B cell (primary cell): Measurements from ENCODE around the gene TET1. TPM values are rescaled to one million over a fixed set of nuclear protein-coding genes. Genes with fewer than 3 reads are reported as not detected.

Experiments
- ATAC-seq: fragments of 200-7000 bp; cut with Tn5 transposase; one replicate; pipeline ENCODE4 v1.10.0; 2021; ENCODE audit warnings: low read depth, mild to moderate bottlenecking, moderate number of reproducible peaks, moderate library complexity
- CTCF ChIA-PET: fragments of 350-600 bp; sonication (Branson Sonifier 250); formaldehyde crosslinking; loops from one replicate; lab custom pipeline; 2021; ENCODE audit warnings: antibody characterized with exemption, inconsistent platforms; lab: Charles Lee
- POLR2A ChIA-PET: fragments of 350-600 bp; sonication (Branson Sonifier 250); formaldehyde crosslinking; loops from one replicate; lab custom pipeline; 2021; ENCODE audit warnings: antibody characterized with exemption; lab: Charles Lee
- DNase-seq: peaks from one replicate; pipeline ENCODE4 v3.0.0; 2013
- H2AFZ ChIP-seq: 2 replicates; pipeline ENCODE4 v1.6.1; 2012; ENCODE audit warnings: mild to moderate bottlenecking, low read depth, low read length; ENCODE audit not compliant: insufficient read depth, poor library complexity, severe bottlenecking
- H3K27ac ChIP-seq, 2 donors: 1 replicate in 1 of 2; 2 replicates in 1 of 2; pipeline ENCODE4 v1.5.1; 2012 to 2013; ENCODE audit warnings: low read length in 2 of 2, mild to moderate bottlenecking in 2 of 2, moderate library complexity in 1 of 2
- H3K27me3 ChIP-seq, 4 experiments: fragments of 200-600 bp in 1 of 4; sonication (generic) in 1 of 4; replicated peaks in 1 of 4; 1 replicate in 2 of 4; 2 replicates in 2 of 4; pipeline versions ENCODE4 v1.6.1 to v1.7.0; 2013 to 2016; ENCODE audit warnings: low read length in 3 of 4, mild to moderate bottlenecking in 2 of 4, mixed read lengths in 1 of 4, moderate library complexity in 1 of 4; ENCODE audit not compliant: insufficient read depth in 4 of 4, control insufficient read depth in 3 of 4; ENCODE audit errors: control extremely low read depth in 1 of 4
- H3K36me3 ChIP-seq, 2 experiments: replicated peaks in 1 of 2; 1 replicate in 1 of 2; 2 replicates in 1 of 2; pipeline versions ENCODE4 v1.6.1 to v1.7.1; 2013; ENCODE audit warnings: low read length in 1 of 2; ENCODE audit not compliant: insufficient read depth in 2 of 2, control insufficient read depth in 1 of 2; ENCODE audit errors: control extremely low read depth in 1 of 2, extremely low read depth in 1 of 2
- H3K4me1 ChIP-seq, 2 donors: fragments of 200-600 bp in 1 of 2; sonication (generic) in 1 of 2; 1 replicate in 1 of 2; 2 replicates in 1 of 2; pipeline versions ENCODE4 v1.5.1 to v1.6.1; 2013 to 2017; ENCODE audit warnings: low read length in 2 of 2; ENCODE audit not compliant: control insufficient read depth in 2 of 2, insufficient read depth in 2 of 2
- H3K4me2 ChIP-seq: replicated peaks from 2 replicates; pipeline ENCODE3; 2012; ENCODE audit warnings: mild to moderate bottlenecking, low read depth, low read length; ENCODE audit not compliant: poor library complexity, severe bottlenecking
- H3K4me3 ChIP-seq, 5 experiments: fragments of 200-600 bp in 1 of 5; sonication (generic) in 1 of 5; 1 replicate in 3 of 5; 2 replicates in 2 of 5; pipeline versions ENCODE4 v1.5.1 to v1.7.0; 2011 to 2016; ENCODE audit warnings: low read length in 4 of 5, mild to moderate bottlenecking in 4 of 5, low read depth in 2 of 5, control low read depth in 1 of 5, moderate library complexity in 1 of 5; ENCODE audit not compliant: insufficient read depth in 1 of 5; ENCODE audit errors: control extremely low read depth in 1 of 5, extremely low read depth in 1 of 5
- H3K79me2 ChIP-seq: fragments of 200-600 bp; sonication (generic); one replicate; pipeline ENCODE4 v1.6.0; 2016; ENCODE audit warnings: low read length; ENCODE audit not compliant: control insufficient read depth, insufficient read depth
- H3K9ac ChIP-seq: fragments of 200-600 bp; sonication (generic); 2 replicates; pipeline ENCODE4 v1.6.1; 2017; ENCODE audit warnings: mild to moderate bottlenecking, low read length, moderate library complexity
- H3K9me3 ChIP-seq, 3 donors: one replicate each; pipeline versions ENCODE4 v1.6.1 to v1.7.1; 2013; ENCODE audit warnings: low read length in 2 of 3; ENCODE audit not compliant: control insufficient read depth in 2 of 3, insufficient read depth in 1 of 3; ENCODE audit errors: control extremely low read depth in 1 of 3
- H4K20me1 ChIP-seq: 2 replicates; pipeline ENCODE4 v1.6.0; 2012; ENCODE audit warnings: mild to moderate bottlenecking, low read length; ENCODE audit not compliant: insufficient read depth, control insufficient read depth, poor library complexity, severe bottlenecking
- H3K27ac Mint-ChIP-seq: one replicate; pipeline ENCODE4 v1.8.0; 2021; ENCODE audit warnings: mixed read lengths
- H3K27me3 Mint-ChIP-seq: one replicate; pipeline ENCODE4 v1.8.0; 2021; ENCODE audit warnings: mixed read lengths
- H3K4me1 Mint-ChIP-seq: one replicate; pipeline ENCODE4 v1.8.0; 2021; ENCODE audit warnings: mixed read lengths
- H3K4me3 Mint-ChIP-seq: one replicate; pipeline ENCODE4 v1.8.0; 2021; ENCODE audit warnings: mixed read lengths
- H3K9me3 Mint-ChIP-seq: one replicate; pipeline ENCODE4 v1.8.0; 2022; ENCODE audit warnings: mixed read lengths; ENCODE audit not compliant: insufficient read depth
- CTCF ChIP-seq: fragments of 200-600 bp; IDR thresholded peaks from one replicate; pipeline ENCODE4 v1.8.0; 2022; ENCODE audit warnings: antibody characterized with exemption, mild to moderate bottlenecking
- EZH2 ChIP-seq: IDR thresholded peaks from 2 replicates; pipeline ENCODE4 v1.6.1; 2012; ENCODE audit warnings: borderline replicate concordance, low read depth, mild to moderate bottlenecking, moderate library complexity, low read length; ENCODE audit not compliant: insufficient read depth, poor library complexity, severe bottlenecking
- WGBS: methylation state at CpG from one replicate; pipeline ENCODE4 v1.1.5; 2013; ENCODE audit warnings: missing lambda C conversion rate; ENCODE audit not compliant: insufficient coverage; 5-methylcytosine and 5-hydroxymethylcytosine counted together
- intact Hi-C: fragments of 100-400 bp; cut with micrococcal nuclease; formaldehyde crosslinking; loops from one replicate; pipeline ENCODE4 v1.10.0; 2022
- polyA plus RNA-seq: library from polyadenylated mRNA; depleted of rRNA; stranded (reverse); fragments of >200 nt; gene quantifications from 2 replicates; pipeline ENCODE4 v1.2.3, GENCODE V29; 2012
- total RNA-seq, 2 donors: library from RNA; stranded (reverse); fragments of 120-200 nt in 1 of 2; gene quantifications; 1 replicate in 1 of 2; 2 replicates in 1 of 2; pipeline versions ENCODE4 v1.2.3 to v1.2.4, GENCODE V29; 2013 to 2022

The TET1 gene
- total and polyA plus RNA-seq, 2 donors (not counting 1 experiment from before 2014, with no cell fraction given) = 0.30 to 1.4 TPM

GRCh38 chr10:68566955-68567354, 6.8 kb downstream of the TET1 start:
- no peaks in the 10 kb centered on the region for H3K79me2 ChIP-seq
- intact Hi-C loops = no loop called here

GRCh38 chr10:68572151-68572550, 12.0 kb downstream of the TET1 start:
- Histone ChIP-seq H4K20me1 (no peaks in the 10 kb centered on the region), H2AFZ (no peak overlapping the region), H3K9ac (no peak overlapping the region), H3K4me3 (no peak overlapping the region), H3K27ac (no peak overlapping the region), H3K9me3 (no peaks in the 10 kb centered on the region), H3K4me2 (no peak overlapping the region), H3K4me1 (no peaks in the 10 kb centered on the region), H3K79me2 (no peaks in the 10 kb centered on the region), H3K36me3 (no peaks in the 10 kb centered on the region), H3K27me3 (peaks cover 0 to 12% (median 2%) of the 10 kb centered on the region in 4 experiments)
- intact Hi-C loops = no loop called here
- 59% methylated on average over 3 of the region's 5 CpGs for WGBS
- ChIA-PET POLR2A (no interaction called here), CTCF (no interaction called here)
- no peak for DNase-seq
- no peak for ATAC-seq
- no peaks in the 10 kb centered on the region for H3K9me3 Mint-ChIP-seq
- no peak overlapping the region for H3K4me3 Mint-ChIP-seq
- H3K4me1 Mint-ChIP-seq = no peaks in the 10 kb centered on the region
- no peak for TF ChIP-seq CTCF
- TF ChIP-seq EZH2 = no peak
- peaks cover 20% of the 10 kb centered on the region for H3K27me3 Mint-ChIP-seq
- H3K27ac Mint-ChIP-seq = no peak overlapping the region

More at GRCh38 chr10:68566955-68567354, 6.8 kb downstream of the TET1 start:
- TF ChIP-seq CTCF (no peak), EZH2 (no peak)
- ATAC-seq (no peak), DNase-seq (no peak)
- Histone ChIP-seq H3K4me3 (no peak overlapping the region), H3K36me3 (no peaks in the 10 kb centered on the region), H3K27ac (no peak overlapping the region), H2AFZ (no peak overlapping the region), H3K4me2 (no peak overlapping the region), H3K4me1 (peaks cover 10 to 13% of the 10 kb centered on the region in 2 donors), H4K20me1 (no peaks in the 10 kb centered on the region), H3K9me3 (peaks cover 0 to 2% (median 0%) of the 10 kb centered on the region in 3 donors), H3K9ac (no peak overlapping the region), H3K27me3 (peaks cover 0 to 24% (median 17%) of the 10 kb centered on the region in 4 experiments)
- ChIA-PET CTCF (no interaction called here), POLR2A (no interaction called here)
- 14% methylated on average over 2 of the region's 2 CpGs for WGBS
- no peaks in the 10 kb centered on the region for H3K9me3 Mint-ChIP-seq
- H3K4me3 Mint-ChIP-seq = no peak overlapping the region
- H3K4me1 Mint-ChIP-seq = peaks cover 10% of the 10 kb centered on the region
- no peak overlapping the region for H3K27ac Mint-ChIP-seq
- H3K27me3 Mint-ChIP-seq = peaks cover 46% of the 10 kb centered on the region
